H54 (cell line): ENCODE data around the gene SNRNP35.
"Not testable (repeated sequence)": the region's sequence is repeated elsewhere in the genome, so short reads cannot be mapped to it uniquely, and the experiment has no call there.

Experiments used
- DNase-seq: peaks from one replicate; pipeline ENCODE4 v3.0.0; 2011; ENCODE audit warnings: low spot score, mixed read lengths; ENCODE audit not compliant: insufficient read length
- FAIRE-seq: peaks from 3 replicates; lab custom pipeline; 2011; peaks lifted over from hg19 to GRCh38; lab: Jason Lieb, UNC
- POLR2A ChIP-seq: IDR thresholded peaks from 2 replicates; pipeline ENCODE4 v1.6.1; 2011; ENCODE audit warnings: low read depth, mild to moderate bottlenecking, low read length

SNRNP35 gene

GRCh38 chr12:123489580-123489979 is 31.6 kb downstream of the SNRNP35 start:
- no peak for FAIRE-seq
- no peak for DNase-seq
- no peak for TF ChIP-seq POLR2A

GRCh38 chr12:123490089-123490488 is 32.1 kb downstream of the SNRNP35 start:
- no peak for TF ChIP-seq POLR2A
- FAIRE-seq (no peak), DNase-seq (no peak)

- no peak for TF ChIP-seq POLR2A
- FAIRE-seq = no peak
- DNase-seq = no peak
These were observed 33.1 kb downstream of the SNRNP35 start for GRCh38 chr12:123491056-123491455.

DNA sequence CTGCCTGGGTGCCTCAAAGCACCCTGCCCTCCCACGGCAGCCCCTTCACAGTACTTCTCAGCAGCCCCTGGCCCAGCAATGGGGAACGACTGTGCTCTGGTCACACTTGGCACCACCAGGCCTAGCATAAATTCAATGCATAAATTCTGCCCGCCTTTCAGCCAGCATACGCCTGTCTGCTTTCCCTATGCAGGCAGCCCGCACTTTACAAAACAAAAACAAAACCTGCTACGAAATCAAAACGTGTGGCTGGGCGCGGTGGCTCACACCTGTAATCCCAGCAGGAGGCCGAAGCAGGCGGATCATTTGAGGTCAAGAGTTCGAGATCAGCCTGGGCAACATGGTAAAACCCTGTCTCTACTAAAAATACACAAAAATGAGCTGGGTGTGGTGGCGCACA is 33.5 kb downstream of the SNRNP35 start:
- FAIRE-seq (no peak), DNase-seq (no peak)
- TF ChIP-seq POLR2A = no peak

DNA sequence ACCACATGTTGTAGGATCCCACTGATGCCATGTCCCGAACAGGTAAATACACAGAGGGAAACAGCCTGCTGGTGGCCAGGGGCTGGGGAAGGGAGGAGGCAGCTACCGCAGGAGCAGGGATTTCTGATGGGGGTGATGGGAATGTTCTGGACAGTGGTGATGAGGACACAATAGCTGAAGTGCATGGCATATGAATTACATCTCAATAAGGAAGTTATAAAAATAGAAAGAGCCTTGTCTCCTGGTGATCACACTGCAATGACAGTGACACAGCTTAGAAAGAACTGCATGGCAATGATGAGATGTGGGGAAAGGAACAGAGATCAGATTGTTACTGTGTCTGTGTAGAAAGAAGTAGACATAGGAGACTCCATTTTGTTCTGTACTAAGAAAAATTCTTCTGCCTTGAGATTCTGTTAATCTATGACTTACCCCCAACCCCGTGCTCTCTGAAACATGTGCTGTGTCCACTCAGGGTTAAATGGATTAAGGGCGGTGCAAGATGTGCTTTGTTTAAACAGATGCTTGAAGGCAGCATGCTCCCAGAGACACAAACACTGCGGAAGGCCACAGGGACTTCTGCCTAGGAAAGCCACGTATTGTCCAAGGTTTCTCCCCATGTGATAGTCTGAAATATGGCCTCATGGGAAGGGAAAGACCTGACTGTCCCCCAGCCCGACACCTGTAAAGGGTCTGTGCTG is 34.5 kb downstream of the SNRNP35 start:
- DNase-seq, FAIRE-seq: not testable (repeated sequence)

GRCh38 chr12:123494124-123494851 is 36.3 kb downstream of the SNRNP35 start:
- DNase-seq (no peak), FAIRE-seq (no peak)
- TF ChIP-seq POLR2A = no peak

DNA sequence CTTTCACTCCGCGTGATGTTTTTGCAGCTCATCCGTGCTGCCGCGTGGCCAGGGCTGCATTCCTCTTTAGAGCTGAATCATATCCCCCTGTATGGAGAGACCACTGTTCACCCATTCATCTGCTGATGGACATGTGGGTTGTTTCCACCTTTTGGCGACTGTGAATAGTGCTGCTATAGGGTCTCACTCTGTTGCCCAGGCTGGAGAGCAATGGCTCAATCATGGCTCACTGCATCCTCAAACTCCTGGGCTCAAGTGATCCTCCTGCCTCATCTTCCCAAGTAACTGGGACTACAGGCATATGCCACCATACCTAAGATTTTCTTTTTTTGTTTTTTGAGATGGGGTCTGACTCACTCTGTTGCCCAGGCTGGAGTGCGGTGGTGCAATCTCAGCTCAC is 39.1 kb downstream of the SNRNP35 start:
- no peak for FAIRE-seq
- DNase-seq = no peak
- no peak for TF ChIP-seq POLR2A

DNA sequence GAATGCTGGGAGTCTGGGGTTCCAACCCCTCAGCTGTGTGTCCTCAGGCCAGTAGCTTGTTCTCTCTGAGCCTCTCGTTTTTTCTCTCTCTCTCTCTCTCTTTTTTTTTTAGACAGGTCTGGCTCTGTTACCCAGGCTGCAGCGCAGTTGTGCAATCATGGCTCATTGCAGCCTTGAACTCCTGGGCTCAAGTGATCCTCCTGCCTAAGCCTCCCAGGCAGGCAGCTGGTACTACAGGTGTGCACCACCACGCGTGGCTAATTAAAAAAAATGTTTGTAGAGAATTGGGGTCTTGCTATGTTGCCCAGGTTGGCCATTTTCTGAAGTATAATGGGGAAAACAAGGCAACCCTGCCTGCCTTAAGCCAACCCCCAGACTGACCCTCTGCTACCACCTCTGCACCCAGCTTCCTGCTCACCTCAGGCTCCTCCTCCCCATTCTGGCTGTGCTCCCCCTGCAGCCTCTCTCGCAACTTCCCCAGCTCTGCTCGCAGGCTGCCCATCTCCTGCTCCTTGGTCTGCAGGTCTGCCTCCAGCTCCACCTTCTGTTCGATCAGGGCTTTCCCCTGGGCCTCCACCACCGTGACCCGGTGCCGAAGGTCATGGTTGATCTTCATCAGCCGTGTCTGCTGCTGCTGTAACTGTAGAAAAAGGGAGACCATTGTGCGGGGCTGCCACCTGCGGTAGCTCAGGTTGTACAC is 40.3 kb downstream of the SNRNP35 start:
- TF ChIP-seq POLR2A = no peak
- no peak for FAIRE-seq
- DNase-seq = no peak

- no peak for TF ChIP-seq POLR2A
- DNase-seq = no peak
- FAIRE-seq = no peak
These were observed 41.4 kb downstream of the SNRNP35 start for GRCh38 chr12:123499332-123499731.

DNA sequence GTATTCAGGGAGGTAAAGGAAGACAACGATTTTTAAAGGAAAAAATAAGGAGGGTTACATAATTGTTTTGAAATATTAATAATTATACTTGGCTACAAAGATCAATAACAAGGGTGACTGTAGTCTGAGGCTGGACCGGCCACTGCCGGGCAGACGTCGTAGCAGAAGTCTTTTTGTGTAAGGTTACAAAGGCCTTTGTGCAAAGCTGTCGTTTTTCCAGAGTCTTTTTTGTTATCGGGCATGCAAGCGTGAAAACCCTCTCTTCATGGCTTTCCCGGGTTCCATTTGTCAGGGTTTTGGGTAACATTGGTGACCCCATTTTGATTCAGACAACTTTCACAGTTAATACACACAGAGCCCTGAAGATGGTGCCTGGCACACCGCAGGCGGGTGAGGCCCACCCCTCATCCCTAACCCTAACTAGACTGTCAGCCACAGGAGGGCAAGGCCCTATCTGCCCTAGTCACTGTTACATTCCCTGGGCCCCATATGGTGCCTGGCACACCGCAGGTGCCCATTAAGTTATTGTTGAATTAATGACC is 44.3 kb downstream of the SNRNP35 start:
- no peak for DNase-seq
- TF ChIP-seq POLR2A = no peak
- no peak for FAIRE-seq

DNA sequence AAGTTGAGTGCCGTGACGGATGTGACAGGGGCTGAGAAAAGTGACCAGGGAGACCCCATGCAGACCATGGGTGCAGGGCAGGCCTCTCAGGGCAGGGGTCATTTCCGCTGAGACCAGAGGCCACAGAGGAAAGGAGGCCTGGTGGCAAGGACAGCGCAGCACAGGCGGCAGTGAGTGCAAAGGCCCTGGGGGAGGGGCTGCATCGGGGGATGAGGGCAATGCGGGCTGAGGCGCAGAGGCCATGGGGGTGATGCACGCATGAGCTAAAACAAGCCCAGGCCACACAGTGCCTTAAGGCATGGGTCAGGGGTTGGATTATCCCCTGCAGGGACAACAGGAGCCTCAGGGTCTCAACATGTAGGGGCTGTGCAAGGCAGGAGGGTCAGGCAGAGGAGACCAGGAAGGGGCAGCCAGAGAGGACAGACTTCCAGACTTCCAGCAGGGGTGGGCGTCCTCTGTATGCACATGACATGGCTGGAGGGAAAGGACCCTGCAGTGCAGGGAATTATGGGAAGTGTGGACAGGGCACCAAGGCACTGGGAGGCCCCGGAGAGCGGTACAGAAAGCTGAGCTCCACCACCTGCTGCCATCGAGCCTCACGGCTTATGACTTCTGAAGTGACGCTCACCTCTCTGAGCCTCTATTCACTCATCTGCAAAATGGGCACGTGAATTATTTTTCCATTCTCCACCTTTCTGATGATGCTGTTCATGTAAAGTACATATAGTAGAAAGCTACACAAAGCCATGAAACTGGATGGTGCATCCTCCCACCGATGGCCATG is 48.3 kb downstream of the SNRNP35 start:
- no peak for FAIRE-seq
- no peak for TF ChIP-seq POLR2A
- DNase-seq = no peak

GRCh38 chr12:123506843-123507236 is 48.9 kb downstream of the SNRNP35 start:
- TF ChIP-seq POLR2A = no peak
- FAIRE-seq = no peak
- DNase-seq = no peak
